H1 (cell line): ENCODE measurements around the gene MT2A. TPM values are rescaled to one million over a fixed set of nuclear protein-coding genes. Genes with fewer than 3 reads are reported as not detected.

ENCODE experiments used
- CTCF ChIA-PET: fragments of 300-600 bp; sonication (Branson Sonifier 250); formaldehyde crosslinking; loops from one replicate; lab custom pipeline; 2021; ENCODE audit not compliant: partially characterized antibody; lab: Charles Lee
- POLR2A ChIA-PET: fragments of 300-600 bp; sonication (Branson Sonifier 250); formaldehyde crosslinking; loops from one replicate; lab custom pipeline; 2021; ENCODE audit warnings: inconsistent platforms; ENCODE audit not compliant: partially characterized antibody; lab: Charles Lee
- DNase-seq, 2 experiments: peaks; one replicate each; pipeline versions ENCODE4 v3.0.0 to v3.0.0-alpha.2; 2010 to 2022; ENCODE audit warnings: low spot score in 2 of 2, low read depth in 1 of 2, mixed read lengths in 1 of 2
- FAIRE-seq: peaks from 2 replicates; lab custom pipeline; 2011; peaks lifted over from hg19 to GRCh38; lab: Jason Lieb, UNC
- H2AFZ ChIP-seq: 2 replicates; pipeline ENCODE4 v1.8.1; 2012; ENCODE audit warnings: low read length, inconsistent platforms
- H2AK5ac ChIP-seq: 2 replicates; pipeline ENCODE4 v1.6.1; 2013; ENCODE audit warnings: low read depth, low read length
- H2BK120ac ChIP-seq: replicated peaks from 2 replicates; pipeline ENCODE3; 2013; ENCODE audit warnings: low read depth, low read length, inconsistent platforms
- H2BK12ac ChIP-seq: 2 replicates; pipeline ENCODE4 v1.6.1; 2013; ENCODE audit warnings: low read depth, low read length
- H2BK15ac ChIP-seq: 2 replicates; pipeline ENCODE4 v1.6.1; 2013; ENCODE audit warnings: low read length
- H2BK20ac ChIP-seq: 2 replicates; pipeline ENCODE4 v1.6.1; 2013; ENCODE audit warnings: low read length
- H2BK5ac ChIP-seq: 2 replicates; pipeline ENCODE4 v1.6.1; 2013; ENCODE audit warnings: low read depth, low read length
- H3K14ac ChIP-seq: 2 replicates; pipeline ENCODE4 v1.6.1; 2013; ENCODE audit warnings: inconsistent platforms; ENCODE audit not compliant: insufficient read length
- H3K18ac ChIP-seq: 2 replicates; pipeline ENCODE4 v1.6.1; 2013; ENCODE audit warnings: low read length; ENCODE audit errors: extremely low read depth
- H3K23ac ChIP-seq: 2 replicates; pipeline ENCODE4 v1.6.1; 2013; ENCODE audit warnings: inconsistent platforms; ENCODE audit not compliant: insufficient read length
- H3K23me2 ChIP-seq: 2 replicates; pipeline ENCODE4 v1.6.1; 2013; ENCODE audit warnings: low read depth, low read length
- H3K27ac ChIP-seq: 2 replicates; pipeline ENCODE4 v1.6.1; 2011; ENCODE audit warnings: low read depth, low read length, inconsistent platforms
- H3K27me3 ChIP-seq, 4 experiments: replicated peaks in 1 of 4; 1 replicate in 1 of 4; 2 replicates in 3 of 4; pipeline versions ENCODE4 v1.6.1 to v1.8.1; 2011 to 2013; ENCODE audit warnings: low read length in 3 of 4, mild to moderate bottlenecking in 3 of 4, inconsistent platforms in 2 of 4, mixed read lengths in 2 of 4, moderate library complexity in 1 of 4; ENCODE audit not compliant: control insufficient read depth in 3 of 4, insufficient read depth in 3 of 4; ENCODE audit errors: extremely low read depth in 1 of 4
- H3K36me3 ChIP-seq, 4 experiments: 2 replicates each; pipeline versions ENCODE4 v1.6.1 to v1.8.1; 2011 to 2013; ENCODE audit warnings: mild to moderate bottlenecking in 4 of 4, low read length in 3 of 4, moderate library complexity in 2 of 4, control low read depth in 1 of 4, inconsistent platforms in 1 of 4; ENCODE audit not compliant: insufficient read depth in 4 of 4, control insufficient read depth in 2 of 4
- H3K4ac ChIP-seq: replicated peaks from 2 replicates; pipeline ENCODE3; 2013; ENCODE audit warnings: low read length, low read depth, mixed read lengths, inconsistent platforms; ENCODE audit not compliant: insufficient read length
- H3K4me1 ChIP-seq, 4 experiments: replicated peaks in 1 of 4; 1 replicate in 1 of 4; 2 replicates in 3 of 4; pipeline versions ENCODE4 v1.6.1 to v1.8.1; 2011 to 2013; ENCODE audit warnings: low read length in 3 of 4, inconsistent platforms in 2 of 4, mixed read lengths in 1 of 4; ENCODE audit not compliant: insufficient read depth in 4 of 4, control insufficient read depth in 3 of 4
- H3K4me2 ChIP-seq, 2 experiments: 2 replicates each; pipeline versions ENCODE4 v1.6.1 to v1.8.1; 2011 to 2013; ENCODE audit warnings: low read depth in 2 of 2, low read length in 2 of 2, control low read depth in 1 of 2, inconsistent platforms in 1 of 2, mild to moderate bottlenecking in 1 of 2; ENCODE audit not compliant: insufficient read depth in 1 of 2
- H3K4me3 ChIP-seq, 4 experiments: fragments of 200-600, 300-600 bp in 1 of 4; sonication (generic), shearing (Covaris generic), sonication (Bioruptor Twin) in 1 of 4; 2 replicates each; pipeline versions ENCODE4 v1.5.1 to v1.8.1; 2011 to 2016; ENCODE audit warnings: low read length in 4 of 4, low read depth in 3 of 4, control low read depth in 2 of 4, inconsistent platforms in 2 of 4, mild to moderate bottlenecking in 2 of 4, mixed read lengths in 1 of 4, moderate library complexity in 1 of 4; ENCODE audit not compliant: insufficient read depth in 2 of 4; ENCODE audit errors: extremely low read depth in 1 of 4
- H3K56ac ChIP-seq: replicated peaks from 2 replicates; pipeline ENCODE3; 2013; ENCODE audit warnings: low read depth, mild to moderate bottlenecking, mixed read lengths, low read length, inconsistent platforms; ENCODE audit not compliant: insufficient read length
- H3K79me1 ChIP-seq: 2 replicates; pipeline ENCODE4 v1.6.1; 2013; ENCODE audit warnings: low read depth, low read length, control low read depth
- H3K79me2 ChIP-seq, 2 experiments: 2 replicates each; pipeline versions ENCODE4 v1.6.1 to v1.8.1; 2012 to 2013; ENCODE audit warnings: low read length in 2 of 2, mild to moderate bottlenecking in 2 of 2, inconsistent platforms in 1 of 2; ENCODE audit not compliant: insufficient read depth in 2 of 2, control insufficient read depth in 1 of 2
- H3K9ac ChIP-seq, 4 experiments: replicated peaks in 1 of 4; 1 replicate in 1 of 4; 2 replicates in 3 of 4; pipeline versions ENCODE4 v1.6.1 to v1.8.1; 2011 to 2013; ENCODE audit warnings: low read depth in 3 of 4, low read length in 3 of 4, control low read depth in 2 of 4, mild to moderate bottlenecking in 2 of 4, moderate library complexity in 2 of 4, inconsistent platforms in 1 of 4; ENCODE audit errors: extremely low read depth in 1 of 4
- H3K9me3 ChIP-seq, 2 experiments: 2 replicates each; pipeline versions ENCODE4 v1.6.1 to v1.8.1; 2012 to 2013; ENCODE audit warnings: mild to moderate bottlenecking in 2 of 2, moderate library complexity in 2 of 2, control low read depth in 1 of 2, inconsistent platforms in 1 of 2, low read depth in 1 of 2, low read length in 1 of 2, mixed read lengths in 1 of 2; ENCODE audit not compliant: insufficient read depth in 2 of 2
- H4K20me1 ChIP-seq, 2 experiments: replicated peaks in 1 of 2; 2 replicates each; pipeline versions ENCODE3 to v1.8.1; 2011 to 2013; ENCODE audit warnings: inconsistent platforms in 2 of 2, low read length in 2 of 2, mild to moderate bottlenecking in 1 of 2; ENCODE audit not compliant: insufficient read depth in 2 of 2, control insufficient read depth in 1 of 2
- H4K5ac ChIP-seq: 2 replicates; pipeline ENCODE4 v1.6.1; 2013; ENCODE audit warnings: low read length, low read depth, mixed read lengths, inconsistent platforms; ENCODE audit not compliant: insufficient read length
- H4K8ac ChIP-seq: 2 replicates; pipeline ENCODE4 v1.8.0; 2013; ENCODE audit warnings: mild to moderate bottlenecking, moderate library complexity, low read length, inconsistent platforms; ENCODE audit not compliant: insufficient read depth; ENCODE audit errors: extremely low read depth
- H4K91ac ChIP-seq: replicated peaks from 2 replicates; pipeline ENCODE3; 2013; ENCODE audit warnings: low read length, mixed read lengths, inconsistent platforms; ENCODE audit not compliant: insufficient read length
- JUN ChIP-seq: IDR thresholded peaks from 2 replicates; pipeline ENCODE4 v1.6.1; 2011; ENCODE audit warnings: low read depth, mild to moderate bottlenecking, improper control_type of control experiment, low read length
- WGBS, 2 experiments: shearing (Covaris generic) in 1 of 2; methylation state at CpG; one replicate each; pipeline versions ENCODE4 v1.1.6 to v1.1.7; 2013 to 2015; ENCODE audit warnings: low lambda C conversion rate in 2 of 2, mixed read lengths in 2 of 2, inconsistent platforms in 1 of 2, low coverage in 1 of 2, missing lambda C conversion rate in 1 of 2; ENCODE audit not compliant: insufficient replicate concordance in 2 of 2, insufficient coverage in 1 of 2, insufficient read length in 1 of 2; ENCODE audit errors: extremely low coverage in 1 of 2, missing lambda C conversion rate in 1 of 2; 5-methylcytosine and 5-hydroxymethylcytosine counted together
- polyA plus RNA-seq, 7 experiments: library from polyadenylated mRNA; depleted of rRNA in 3 of 7; stranded (reverse) in 5 of 7; unstranded in 2 of 7; fragments of >200 nt in 5 of 7; fragments of 200-250 nt in 2 of 7; gene quantifications; 1 replicate in 5 of 7; 2 replicates in 1 of 7; 4 replicates in 1 of 7; pipeline versions ENCODE4 v1.2.1 to v1.2.3, GENCODE V29; 2011 to 2013; ENCODE audit warnings: missing spikeins in 2 of 7, mixed read lengths in 2 of 7
- total RNA-seq: library from RNA; stranded (reverse); fragmentation: NEBNext Ultra II Directional; extraction: Animal tissue kit (Norgen Biotek cat#: 25700); gene quantifications from 2 replicates; pipeline ENCODE4 v1.2.1, GENCODE V29; 2021

The MT2A gene
- total and polyA plus RNA-seq, 2 of the 8 experiments (the other 6 are each of a cell fraction or from before 2014, with no cell fraction given): 9.5 to 30.1 TPM

- Histone ChIP-seq H4K5ac (no peak overlapping the region), H2AFZ (no peak overlapping the region), H3K9me3 (peaks cover 4 to 6% of the 10 kb centered on the region in 2 experiments; a peak in 2 of 4 replicates), H3K4me1 (no peaks in the 10 kb centered on the region), H3K4me2 (no peak overlapping the region), H3K23ac (no peak overlapping the region), H3K14ac (no peak overlapping the region), H2AK5ac (no peak overlapping the region), H2BK20ac (no peak overlapping the region), H4K20me1 (no peaks in the 10 kb centered on the region), H2BK15ac (no peak overlapping the region), H3K4ac (no peak overlapping the region), H2BK12ac (no peak overlapping the region), H4K91ac (no peak overlapping the region), H3K9ac (no peak overlapping the region), H3K23me2 (no peaks in the 10 kb centered on the region), H3K27me3 (no peaks in the 10 kb centered on the region; a peak in 2 of 7 replicates), H3K4me3 (no peak overlapping the region), H3K79me1 (no peaks in the 10 kb centered on the region), H3K18ac (no peak overlapping the region), H2BK120ac (no peak overlapping the region), H3K27ac (no peak overlapping the region), H3K56ac (no peak overlapping the region), H4K8ac (no peak overlapping the region), H3K36me3 (no peaks in the 10 kb centered on the region), H2BK5ac (no peak overlapping the region), H3K79me2 (no peaks in the 10 kb centered on the region)
- 82% methylated on average over 6 of the region's 6 CpGs; no CpG with 5 or more reads in 1 of the 2 experiments for WGBS, 2 experiments
- POLR2A ChIA-PET: interaction anchor here (0.6 kb wide), 1 partner anchor 126 kb away, joined by 3 read pairs; no protein-coding TSS in a partner anchor
- DNase-seq (no peak), FAIRE-seq (no peak)
- CTCF ChIA-PET: interaction anchor here (0.5 to 0.7 kb wide), 3 partner anchors 62 to 1871 kb away, joined by 3 to 4 read pairs (median 4); no protein-coding TSS in a partner anchor
- no peak for TF ChIP-seq JUN
Observed at GRCh38 chr16:56580391-56581048, 27.9 kb upstream of the MT2A start.
